ENCODE measurements around the gene MAP2K3. TPM values are rescaled to one million over a fixed set of nuclear protein-coding genes. Genes with fewer than 3 reads are reported as not detected.

The MAP2K3 gene
- polyA plus RNA-seq, 10 donors, result 20.6 to 31.8 (median 24.0) TPM

- DNase-seq, result no peak
Observed at GRCh38 chr17:21363776-21364642, 79.5 kb downstream of the MAP2K3 start.

Other genes with a start within 250 kb of the MAP2K3 start
- gene USP22, start 241.7 kb upstream of the MAP2K3 start, polyA plus RNA-seq (ENCODE audit: insufficient read length in 10 of 10), result 100 to 1,000 TPM; 135 to 203 (median 155) TPM
- gene DHRS7B, start 157.7 kb upstream of the MAP2K3 start, polyA plus RNA-seq (ENCODE audit: insufficient read length in 10 of 10), result 10 to 100 TPM; 20.1 to 29.2 (median 23.7) TPM
- gene TMEM11, start 70.5 kb upstream of the MAP2K3 start, polyA plus RNA-seq (ENCODE audit: insufficient read length in 10 of 10), result 10 to 100 TPM; 22.9 to 30.0 (median 26.6) TPM
- gene NATD1, start 31.3 kb upstream of the MAP2K3 start, polyA plus RNA-seq (ENCODE audit: insufficient read length in 10 of 10), result 10 to 100 TPM in 9 of 10 donors, 1 to 10 TPM in 1; 9.8 to 18.1 (median 15.1) TPM
- 10 to 100 TPM in 5 of 10 donors, 1 to 10 TPM in 5; 4.5 to 15.1 (median 9.9) TPM for gene KCNJ12, start 91.6 kb downstream of the MAP2K3 start, polyA plus RNA-seq (ENCODE audit: insufficient read length in 10 of 10)

All from muscle of back (tissue), 11 donors.